NCI-H82 treated with DMSO at 0.1 percent for 48 hours (cell line): ENCODE measurements around the gene VEPH1.

ENCODE experiments used
- DNase-seq: peaks from one replicate; lab custom pipeline; 2025; ENCODE audit not compliant: unreplicated experiment; lab: John Stamatoyannopoulos, UW

The VEPH1 gene

DNA sequence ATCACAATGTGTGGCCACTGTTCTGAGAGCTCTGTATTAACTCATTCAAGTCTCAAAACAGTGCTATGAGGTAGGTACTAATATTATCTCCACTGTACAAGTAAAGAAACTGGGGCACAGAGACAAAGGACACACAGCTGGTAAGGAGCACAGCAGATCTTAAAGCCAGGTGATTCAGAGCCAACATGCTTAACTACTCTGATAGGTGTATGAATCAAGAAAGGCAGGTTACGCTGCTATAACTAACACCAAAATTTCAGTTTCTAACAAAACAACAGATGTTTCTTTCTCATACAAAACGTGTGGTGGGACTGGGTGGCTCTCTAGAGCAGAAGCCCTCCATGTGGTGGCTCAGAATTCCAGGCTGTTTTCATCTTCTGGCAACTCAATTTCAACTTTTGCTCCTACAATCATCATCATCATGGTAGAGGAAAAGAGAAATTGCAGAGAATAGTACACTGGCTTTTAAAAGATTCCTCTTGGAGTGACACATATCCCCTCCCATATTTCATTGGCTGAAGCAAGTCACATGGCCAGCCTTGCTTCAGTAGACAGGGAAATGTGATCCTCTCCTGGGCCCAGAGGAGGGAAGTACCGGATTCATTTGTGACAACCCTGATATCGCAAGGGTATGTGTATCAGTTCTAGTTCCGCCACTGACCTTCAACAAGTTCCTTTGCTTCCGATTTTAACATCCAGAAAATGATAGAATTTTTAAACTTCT, 192.7 kb downstream of the VEPH1 start:
- no peak for DNase-seq

DNA sequence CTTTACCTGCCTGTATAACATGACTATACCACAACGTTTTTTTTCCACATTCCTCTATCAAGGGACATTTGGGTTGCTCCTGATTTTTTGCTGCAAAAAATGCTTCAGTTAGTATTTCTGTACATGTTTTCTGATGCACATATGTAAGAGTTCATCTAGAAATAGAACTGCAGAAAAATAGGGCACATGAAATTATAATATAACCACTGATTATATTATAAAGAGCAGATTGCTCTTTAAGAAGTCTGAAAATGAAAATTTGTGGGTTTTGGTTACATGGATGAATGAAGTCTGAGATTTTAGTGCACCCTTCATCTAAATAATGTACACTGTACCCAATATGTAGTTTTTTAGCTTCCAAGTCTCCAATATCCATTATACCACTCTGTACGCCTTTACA, 196.7 kb downstream of the VEPH1 start:
- DNase-seq = no peak

DNA sequence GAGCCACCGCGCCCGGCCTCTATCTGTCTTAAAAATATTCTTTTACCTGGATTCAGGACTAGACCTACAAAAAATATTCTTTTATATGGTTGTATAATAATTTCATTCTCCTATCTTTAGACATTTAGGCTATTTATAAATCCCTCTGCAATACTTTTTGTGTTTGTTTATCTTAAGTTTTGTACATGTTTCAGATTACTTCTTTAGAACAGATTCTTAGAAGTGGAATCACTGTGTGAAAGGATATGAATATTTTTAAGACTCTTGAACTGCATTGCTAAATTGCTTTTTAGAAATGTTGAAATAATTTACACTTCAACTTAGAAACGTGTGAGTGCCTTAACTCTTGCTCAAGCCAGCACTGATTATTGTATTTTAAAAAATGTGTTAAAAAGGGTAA, 197.8 kb downstream of the VEPH1 start:
- DNase-seq = no peak

DNA sequence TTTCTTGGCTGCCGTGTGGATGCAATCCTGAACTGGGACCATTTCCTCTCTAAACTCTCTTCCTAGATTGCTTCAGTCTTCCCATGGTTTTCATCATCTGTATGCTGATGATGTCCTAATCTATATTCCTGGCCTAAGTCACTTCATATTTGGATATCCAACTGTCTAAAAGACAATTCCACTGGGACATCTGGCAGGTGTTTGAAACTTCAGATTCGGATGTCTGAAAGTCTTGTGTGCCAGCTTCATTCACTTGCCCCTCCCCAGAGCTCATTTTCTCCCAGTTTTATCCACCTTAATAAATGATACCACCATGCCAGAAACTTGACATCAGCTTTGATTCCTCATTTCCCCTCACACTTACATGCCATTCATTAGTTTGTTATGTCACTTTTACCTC, 201.5 kb downstream of the VEPH1 start:
- no peak for DNase-seq

DNA sequence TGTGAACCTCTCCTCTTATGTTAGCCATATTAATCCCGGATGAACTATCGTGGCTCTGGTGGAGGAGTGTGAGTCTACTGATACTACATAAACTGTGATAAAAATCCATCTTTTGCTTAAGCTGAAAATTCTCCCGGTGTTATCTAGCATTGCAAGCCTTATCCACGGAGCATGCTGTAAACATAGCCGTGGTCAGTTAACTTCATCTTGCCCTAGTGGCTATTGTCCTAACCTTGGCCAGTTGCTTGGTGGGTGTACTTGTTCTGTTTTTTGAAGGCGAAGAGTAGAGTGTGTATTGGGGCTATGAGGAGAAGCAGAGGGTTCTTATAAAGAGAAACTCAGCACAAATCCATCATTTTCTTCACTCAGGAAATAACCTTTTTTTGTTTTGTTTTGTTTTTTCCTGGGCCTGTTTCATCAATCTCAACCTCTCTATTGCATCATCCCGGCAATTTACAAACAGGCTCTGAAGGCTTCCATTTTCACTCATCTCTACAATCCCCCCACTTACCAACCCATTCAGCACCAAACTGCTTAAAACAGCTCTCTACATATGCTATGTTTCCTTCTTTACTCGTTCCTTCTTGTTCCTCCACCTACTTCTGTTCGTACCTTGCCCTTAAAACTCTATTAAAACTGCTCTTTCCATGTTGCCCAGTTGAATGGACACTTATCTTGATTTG, 202.1 kb downstream of the VEPH1 start:
- no peak for DNase-seq

DNA sequence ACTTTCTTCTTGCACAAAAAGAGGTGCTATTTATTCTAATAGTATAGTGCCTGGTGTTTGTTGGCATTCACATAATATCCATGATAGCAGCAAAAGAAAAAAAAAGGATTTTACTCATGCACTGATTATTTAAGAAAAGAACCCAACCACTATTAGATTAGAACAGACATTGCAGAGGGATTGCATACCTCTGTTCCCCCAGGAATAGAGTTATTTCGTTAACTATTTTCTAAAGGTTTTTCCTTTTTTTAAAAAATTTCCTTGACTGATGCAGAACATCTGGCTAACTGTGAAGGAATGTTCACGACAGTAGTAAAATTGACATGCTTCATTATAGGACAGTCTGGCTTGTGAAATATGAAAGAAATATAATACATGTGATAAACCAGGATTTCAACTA, 203.1 kb downstream of the VEPH1 start:
- DNase-seq = no peak

DNA sequence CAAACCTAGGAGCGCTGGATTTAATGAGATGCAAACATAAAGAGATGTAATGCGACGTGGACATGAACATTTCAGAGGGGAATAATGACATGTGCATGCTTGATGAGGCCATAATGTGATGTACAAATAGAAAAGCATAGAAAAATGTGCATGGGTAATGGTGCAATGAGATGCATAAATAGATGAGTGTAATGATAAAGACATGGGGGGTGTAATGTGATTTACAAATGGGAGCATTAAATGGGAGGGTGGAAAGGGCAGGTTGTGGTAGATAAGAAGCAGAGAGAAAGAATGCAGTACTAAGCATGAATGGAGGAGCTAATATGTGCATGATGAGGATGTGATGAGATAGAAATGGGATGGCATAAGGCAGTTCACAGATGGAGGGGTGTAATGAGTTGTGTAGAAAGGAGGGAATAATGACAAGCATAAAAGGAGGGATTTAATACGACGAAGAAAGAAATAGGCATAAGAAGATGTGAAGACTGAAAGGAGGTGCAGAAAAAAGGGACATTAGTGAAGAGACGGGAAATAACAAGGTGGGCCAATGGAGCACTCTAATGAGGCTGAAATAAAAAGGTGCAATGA, 205.8 kb downstream of the VEPH1 start:
- DNase-seq = no peak

DNA sequence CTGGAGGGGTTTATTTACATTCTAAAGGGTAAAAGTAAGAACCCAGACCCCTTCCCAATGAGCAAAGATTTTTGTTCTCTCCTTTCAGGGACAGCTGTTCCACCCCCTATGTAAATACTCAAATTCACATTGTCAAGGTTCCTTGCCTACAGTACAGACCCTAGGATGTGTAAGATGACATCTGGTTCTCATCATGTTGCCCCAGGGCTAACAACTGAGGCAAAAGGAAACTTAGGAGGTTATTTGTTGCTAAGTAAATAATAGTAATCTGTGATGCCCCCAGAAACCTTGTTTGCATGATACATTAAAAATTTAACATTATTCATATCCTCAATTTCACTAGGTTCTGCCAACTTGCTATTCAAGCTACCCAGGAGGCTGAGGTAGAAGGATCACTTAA, 208.3 kb downstream of the VEPH1 start:
- no peak for DNase-seq

DNA sequence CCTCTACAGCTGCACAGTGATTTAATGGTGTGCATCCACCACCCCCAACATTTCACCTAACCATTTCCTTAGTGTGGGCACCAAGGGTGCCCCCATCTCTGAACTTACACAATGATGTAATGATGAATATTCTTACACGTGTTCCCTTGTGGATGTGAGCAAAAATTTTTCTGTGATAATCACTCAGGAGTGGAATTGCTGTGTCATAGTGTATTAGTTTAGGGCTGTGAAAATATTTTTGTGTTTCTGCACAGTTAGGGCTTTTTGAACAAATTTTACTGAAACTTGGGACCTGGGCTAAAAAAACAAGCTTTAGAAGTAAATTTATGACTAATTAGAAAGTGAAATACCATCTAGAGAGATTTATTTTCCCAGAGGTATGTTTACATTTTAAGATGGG, 208.7 kb downstream of the VEPH1 start:
- DNase-seq = no peak

DNA sequence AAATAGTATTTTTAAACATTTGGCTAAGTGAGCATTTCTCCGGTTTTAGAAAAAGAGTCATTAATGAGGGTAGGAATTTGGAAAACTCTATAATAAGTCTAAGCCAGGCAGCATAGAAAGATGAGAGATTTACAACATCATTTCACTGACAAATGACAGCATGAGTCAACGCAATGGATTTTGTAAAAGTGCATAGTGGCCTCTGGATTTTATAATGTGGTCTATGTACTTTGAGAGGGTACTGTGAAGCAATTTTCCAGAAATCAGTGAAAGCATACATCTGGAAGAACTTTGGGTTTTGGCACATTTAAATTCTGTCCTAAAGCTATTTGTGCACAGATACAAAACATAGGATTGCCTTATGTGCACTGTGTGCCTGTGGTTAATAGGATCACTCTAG, 212.4 kb downstream of the VEPH1 start:
- no peak for DNase-seq

DNA sequence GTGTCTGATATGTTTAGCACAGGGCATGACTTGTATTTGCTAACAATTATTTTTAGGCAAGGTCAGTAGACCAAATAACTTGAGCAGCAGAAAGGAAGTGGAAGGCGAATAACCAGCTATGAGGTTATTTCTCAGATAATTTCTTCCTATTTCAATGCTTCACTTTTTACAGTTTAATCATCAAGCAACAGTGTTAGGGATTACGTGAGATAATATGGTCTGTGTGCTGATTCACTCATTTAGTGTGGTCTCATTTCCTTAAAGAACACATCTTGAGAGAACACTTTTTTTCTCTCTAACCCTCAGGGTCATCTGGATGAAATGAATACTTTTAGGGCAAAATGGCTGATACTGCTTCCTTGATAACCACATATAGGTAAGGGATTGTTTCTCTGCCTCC, 217.2 kb downstream of the VEPH1 start:
- DNase-seq = no peak

DNA sequence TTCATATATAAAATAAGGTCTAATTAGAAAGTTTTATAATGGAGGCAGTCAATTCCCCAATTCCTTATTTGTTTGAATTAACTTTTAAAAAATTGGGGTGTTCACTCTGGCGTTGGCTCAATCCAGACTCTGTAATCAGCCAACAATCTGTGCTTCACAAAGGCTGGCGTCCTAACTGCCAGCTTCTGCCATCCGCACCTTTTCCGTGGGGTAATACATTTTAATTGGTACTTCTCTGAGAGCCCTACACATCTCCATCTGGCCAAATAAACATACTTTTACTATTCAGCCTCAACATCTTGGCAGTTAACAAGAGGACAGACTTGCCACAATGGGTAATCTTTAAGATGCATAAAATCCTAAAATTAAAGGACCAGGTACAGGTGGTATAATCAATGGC, 218.1 kb downstream of the VEPH1 start:
- no peak for DNase-seq

DNA sequence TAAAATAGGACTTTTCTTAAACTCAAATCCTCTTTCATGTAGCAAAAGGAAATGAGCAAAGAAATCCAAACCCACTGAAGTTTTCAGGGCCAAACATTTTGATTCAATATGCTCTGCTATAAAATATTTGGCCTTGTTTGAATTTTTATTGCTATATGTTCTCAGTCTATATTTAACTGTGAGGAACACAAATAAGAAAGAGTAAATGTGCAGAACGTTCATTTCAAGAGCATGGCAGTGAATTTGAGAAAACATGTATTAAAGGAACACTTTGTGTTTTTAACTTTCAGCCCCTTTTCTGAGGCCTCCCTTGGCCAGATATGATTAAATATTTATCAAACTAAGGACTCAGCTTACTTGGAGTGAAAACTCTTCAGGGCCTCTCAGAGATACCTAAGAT, 218.5 kb downstream of the VEPH1 start:
- DNase-seq = no peak

DNA sequence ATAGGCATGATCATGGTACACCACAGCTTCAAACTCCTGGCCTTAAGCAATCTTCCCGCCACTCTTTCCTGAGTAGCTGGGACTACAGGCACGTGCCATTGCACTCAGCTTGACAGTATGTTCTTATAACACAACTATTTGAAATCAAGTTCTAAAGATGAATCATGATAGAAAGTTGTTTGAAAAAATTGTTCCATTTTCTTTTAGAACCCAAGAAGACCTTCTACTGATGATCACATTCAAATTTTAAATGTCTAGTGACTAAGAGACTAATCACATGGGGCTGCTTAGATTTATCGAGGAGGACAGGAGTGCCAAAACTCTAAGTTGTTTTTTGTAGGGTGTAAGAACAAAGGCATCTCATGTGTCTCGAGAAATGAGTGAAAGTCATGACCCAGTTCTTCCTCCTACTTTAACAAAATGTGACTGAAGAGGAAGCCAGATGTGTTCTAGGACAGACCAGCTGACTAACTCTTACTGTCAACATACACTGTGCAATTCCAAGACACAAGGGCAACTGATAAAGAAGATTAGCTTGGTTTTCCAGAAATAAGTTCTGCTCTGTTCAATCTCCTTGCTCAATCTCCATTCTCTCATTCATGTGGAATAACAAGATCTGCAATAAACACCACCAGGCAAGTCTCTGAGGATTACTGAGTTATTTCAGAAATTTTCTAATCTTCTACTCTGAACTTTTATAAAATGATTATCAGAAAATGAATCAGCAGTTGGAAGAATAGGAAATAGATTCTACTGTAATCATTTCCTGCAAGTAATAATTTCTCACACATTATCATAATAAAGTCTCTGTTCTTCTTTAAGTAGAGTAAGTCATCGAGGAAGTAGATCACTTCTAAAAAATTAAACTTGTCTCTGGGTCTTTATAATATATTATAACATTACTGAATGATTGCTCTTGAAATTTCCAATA, 220.7 kb downstream of the VEPH1 start:
- no peak for DNase-seq

DNA sequence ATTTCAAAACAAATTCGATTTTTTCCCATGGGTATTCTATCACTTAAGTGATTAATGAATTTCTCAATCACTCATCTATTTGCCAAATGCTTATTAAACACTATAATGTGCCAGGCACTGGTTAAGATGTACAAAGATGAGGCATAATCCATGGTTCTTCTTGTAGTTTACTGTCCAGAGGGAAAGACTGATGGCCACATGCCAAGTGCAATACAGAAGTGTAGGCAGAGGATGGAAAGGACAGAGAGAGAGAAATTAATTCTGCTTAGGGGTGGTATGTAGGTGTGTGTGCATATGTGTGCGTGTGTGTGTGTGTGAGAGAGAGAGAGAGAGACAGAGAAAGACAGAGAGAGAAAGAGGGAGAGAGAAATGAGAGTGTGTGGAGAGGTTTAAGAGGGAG, 222.4 kb downstream of the VEPH1 start:
- no peak for DNase-seq

DNA sequence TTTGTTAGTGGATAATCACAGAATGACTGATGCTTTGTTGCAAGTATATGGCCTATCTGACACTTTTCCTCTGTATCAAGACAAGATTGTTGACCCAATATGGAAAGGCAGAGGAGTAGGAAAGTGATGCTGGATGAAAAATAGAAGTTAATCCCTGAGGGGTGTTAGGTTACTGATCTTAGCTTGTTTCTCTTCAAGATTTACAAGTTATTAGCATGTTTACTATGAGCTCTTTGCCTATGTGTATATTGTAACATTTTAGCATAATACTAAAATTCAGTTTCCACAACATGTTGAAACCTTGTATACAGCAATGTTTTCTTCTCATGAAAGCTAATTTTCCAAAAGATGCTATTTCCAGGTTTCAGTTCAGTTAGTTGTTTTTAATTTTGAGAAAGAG, 222.9 kb downstream of the VEPH1 start:
- DNase-seq = no peak

DNA sequence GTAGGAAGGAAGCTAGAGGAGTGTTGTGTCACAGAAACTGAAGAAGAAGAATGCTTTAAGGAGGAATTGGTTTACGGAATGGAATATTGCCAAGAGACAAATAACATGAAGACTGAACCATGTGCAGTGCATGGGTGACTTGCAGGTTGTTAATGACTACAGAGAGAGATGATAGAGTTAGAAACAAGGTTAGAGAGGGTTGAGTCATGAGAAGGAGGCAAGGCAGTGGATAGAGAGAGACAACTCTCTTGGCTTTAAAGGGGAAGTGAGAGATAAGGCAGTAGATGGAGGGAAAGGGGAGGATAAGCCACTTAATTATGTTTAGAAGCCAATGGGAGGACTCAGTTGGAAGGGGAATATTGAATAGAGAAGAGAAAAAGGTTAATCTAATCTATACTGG, 224.0 kb downstream of the VEPH1 start:
- DNase-seq = no peak

DNA sequence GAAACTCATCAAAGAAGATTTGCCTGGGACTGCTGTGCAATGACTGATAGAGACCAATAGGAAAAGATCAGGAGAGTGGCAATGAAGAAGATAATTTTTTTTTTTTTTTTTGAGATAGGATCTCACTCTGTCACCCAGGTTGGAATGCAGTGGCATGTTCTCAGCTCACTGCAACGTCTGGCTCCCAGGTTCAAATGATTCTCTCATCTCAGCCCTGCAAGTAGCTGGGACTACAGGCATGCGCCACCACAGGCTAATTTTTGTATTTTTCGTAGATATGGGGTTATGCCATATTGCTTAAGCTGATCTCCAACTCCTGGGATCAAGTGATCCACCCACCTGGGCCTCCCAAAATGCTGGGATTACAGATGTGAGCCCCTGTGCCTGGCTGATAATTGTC, 226.4 kb downstream of the VEPH1 start:
- DNase-seq = no peak

DNA sequence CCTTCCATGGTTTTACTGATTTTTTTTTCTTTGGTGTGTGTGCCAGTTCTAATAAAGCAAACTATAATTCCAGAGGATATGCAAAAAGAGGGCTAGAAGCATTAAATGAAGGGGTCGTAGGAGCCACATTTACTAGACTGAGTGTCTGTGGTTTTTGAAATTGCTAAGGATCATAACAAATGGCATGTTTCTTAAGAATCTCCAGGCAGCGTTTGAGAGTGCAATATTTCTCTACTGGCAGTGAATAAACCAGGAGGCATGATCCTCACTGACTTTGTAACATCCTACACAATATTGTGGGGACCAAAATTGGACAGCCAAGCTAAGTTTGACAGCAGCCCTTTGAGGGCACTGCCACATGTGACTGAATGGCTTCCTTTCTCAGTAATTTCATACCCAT, 227.4 kb downstream of the VEPH1 start:
- DNase-seq = no peak

DNA sequence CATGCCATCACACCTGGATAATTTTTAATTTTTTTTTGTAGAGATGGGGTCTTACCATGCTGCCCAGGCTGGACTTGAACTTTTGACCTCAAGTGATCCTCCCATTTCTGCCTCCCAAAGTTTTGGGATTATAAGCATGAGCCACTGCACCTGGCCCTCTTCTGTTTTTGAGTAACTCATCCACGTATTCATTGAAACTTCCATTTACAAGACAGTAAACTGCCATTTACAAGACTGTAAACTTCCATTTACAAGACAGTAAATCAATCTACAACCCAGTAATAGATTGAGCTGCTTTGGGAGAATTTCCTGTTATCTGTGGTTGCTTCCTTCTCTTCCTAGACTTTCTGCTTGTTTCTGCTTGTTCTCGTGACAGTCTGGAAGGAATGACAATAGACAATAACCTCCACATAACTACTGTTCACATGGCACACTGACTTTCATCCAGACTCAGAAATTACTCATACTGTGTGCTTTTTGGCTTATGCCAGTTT, 228.5 kb downstream of the VEPH1 start:
- DNase-seq = no peak

DNA sequence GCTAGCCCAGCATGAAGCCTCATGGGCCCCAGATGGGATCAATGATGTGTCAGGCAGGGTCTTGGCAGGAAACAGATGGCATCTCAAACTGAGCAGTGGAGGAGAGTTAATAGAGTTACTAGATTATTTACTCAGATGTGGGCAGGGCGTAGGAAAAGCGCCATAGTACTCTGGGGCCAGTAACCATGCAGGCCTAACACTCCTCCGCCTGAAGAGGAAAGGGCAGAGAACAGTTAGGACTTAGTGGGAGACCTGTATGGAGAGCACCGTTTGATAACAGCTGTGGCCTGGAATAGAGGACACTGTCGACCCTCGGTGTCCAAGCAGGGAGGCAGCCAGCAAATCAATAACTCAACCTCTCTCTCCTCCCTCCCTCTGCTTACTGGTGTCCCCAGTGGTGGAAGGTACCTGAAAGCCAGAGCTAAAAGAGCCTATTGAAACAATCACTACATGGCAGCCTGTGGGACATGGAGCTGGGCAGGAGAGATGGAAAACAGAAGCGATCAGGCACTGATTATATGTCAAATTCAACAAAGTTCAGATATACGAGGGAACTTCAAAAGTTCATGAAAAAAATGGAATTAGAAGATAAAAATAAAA, 231.8 kb downstream of the VEPH1 start:
- peak; percentile 66 for DNase-seq
